Panc1 (cell line): ENCODE measurements around the gene PDLIM3. TPM values are rescaled to one million over a fixed set of nuclear protein-coding genes. Genes with fewer than 3 reads are reported as not detected.

Source experiments
- ATAC-seq: fragments of 200-7000 bp; cut with Tn5 transposase; 2 replicates; pipeline ENCODE4 v1.9.1; 2020; ENCODE audit warnings: mild to moderate bottlenecking, moderate library complexity
- BruUV-seq: library from RNA; stranded (reverse); fragments of 400-500 nt; replicated peaks from 2 replicates; lab custom pipeline; 2021; lab: Mats Ljungman, UMichigan
- CTCF ChIA-PET: fragments of 300-600 bp; sonication (Branson Sonifier 250); formaldehyde crosslinking; loops from one replicate; lab custom pipeline; 2022; ENCODE audit warnings: antibody characterized with exemption; lab: Charles Lee
- POLR2A ChIA-PET: fragments of 300-600 bp; sonication (Branson Sonifier 250); formaldehyde crosslinking; loops from one replicate; lab custom pipeline; 2022; ENCODE audit warnings: antibody characterized with exemption; lab: Charles Lee
- DNase-seq: peaks from one replicate; pipeline ENCODE4 v3.0.0-alpha.2; 2010; ENCODE audit warnings: low read depth, low spot score
- H3K27ac ChIP-seq: 2 replicates; pipeline ENCODE4 v1.5.1; 2011; ENCODE audit warnings: mild to moderate bottlenecking, low read length, inconsistent platforms
- H3K27me3 ChIP-seq: fragments of 200-500 bp; sonication (Bioruptor generic); 2 replicates; pipeline ENCODE4 v1.6.0; 2014; ENCODE audit warnings: low read length, inconsistent platforms; ENCODE audit not compliant: control insufficient read depth, insufficient read depth
- H3K36me3 ChIP-seq: fragments of 200-500 bp; sonication (Bioruptor generic); 2 replicates; pipeline ENCODE4 v1.5.1; 2014; ENCODE audit warnings: inconsistent platforms, mild to moderate bottlenecking, low read length, moderate library complexity; ENCODE audit not compliant: control insufficient read depth, insufficient read depth
- H3K4me1 ChIP-seq: 2 replicates; pipeline ENCODE4 v1.5.1; 2011; ENCODE audit warnings: inconsistent platforms, mild to moderate bottlenecking, low read length, moderate library complexity; ENCODE audit not compliant: control insufficient read depth, insufficient read depth
- H3K4me3 ChIP-seq, 2 experiments: 2 replicates each; pipeline ENCODE4 v1.5.1; 2011 to 2012; ENCODE audit warnings: low read depth in 2 of 2, low read length in 2 of 2, mild to moderate bottlenecking in 2 of 2, inconsistent platforms in 1 of 2, moderate library complexity in 1 of 2
- H3K9me3 ChIP-seq: fragments of 200-500 bp; sonication (Bioruptor generic); 2 replicates; pipeline ENCODE4 v1.5.1; 2014; ENCODE audit warnings: low read depth, mild to moderate bottlenecking, inconsistent platforms, low read length, moderate library complexity; ENCODE audit not compliant: control insufficient read depth, insufficient read depth
- POLR2AphosphoS5 ChIP-seq: IDR thresholded peaks from 2 replicates; pipeline ENCODE4 v1.6.1; 2012; ENCODE audit warnings: mild to moderate bottlenecking, low read depth, low read length, moderate library complexity
- SIN3A ChIP-seq: IDR thresholded peaks from 2 replicates; pipeline ENCODE4 v1.6.1; 2012; ENCODE audit warnings: low read depth, mild to moderate bottlenecking, low read length, moderate library complexity, borderline replicate concordance; ENCODE audit not compliant: insufficient read depth
- TCF7L2 ChIP-seq: IDR thresholded peaks from 2 replicates; pipeline ENCODE4 v1.6.1; 2011; ENCODE audit warnings: mild to moderate bottlenecking, low read depth, low read length, inconsistent platforms
- in situ Hi-C: cut with HindIII; loops from 2 replicates; pipeline ENCODE4 v1.10.0; 2016; ENCODE audit warnings: low sequenced_read_pairs, low pct_unique_long_range_greater_than_20kb
- intact Hi-C: fragments of 100-400 bp; cut with micrococcal nuclease; formaldehyde crosslinking; loops from one replicate; pipeline ENCODE4 v1.10.0; 2022; ENCODE audit not compliant: unreplicated experiment
- total RNA-seq: library from RNA; stranded (reverse); gene quantifications from one replicate; pipeline ENCODE4 v1.2.1, GENCODE V29; 2021; ENCODE audit not compliant: unreplicated experiment
- TF ChIP-seq, protein P1 (sequence below), 2 experiments: IDR thresholded peaks; 2 replicates each; pipeline ENCODE4 v1.6.1; 2011 to 2012; ENCODE audit warnings: low read depth in 2 of 2, control low read depth in 1 of 2, low read length in 1 of 2, mild to moderate bottlenecking in 1 of 2, moderate library complexity in 1 of 2; ENCODE audit not compliant: insufficient read depth in 1 of 2
- TF ChIP-seq, protein P2 (sequence below): fragments of 450-650 bp; IDR thresholded peaks from 2 replicates; pipeline ENCODE4 v1.5.1; 2017; ENCODE audit warnings: mild to moderate bottlenecking

The PDLIM3 gene
- total RNA-seq, 1 experiment from 2014 or later: 0.10 TPM

DNA sequence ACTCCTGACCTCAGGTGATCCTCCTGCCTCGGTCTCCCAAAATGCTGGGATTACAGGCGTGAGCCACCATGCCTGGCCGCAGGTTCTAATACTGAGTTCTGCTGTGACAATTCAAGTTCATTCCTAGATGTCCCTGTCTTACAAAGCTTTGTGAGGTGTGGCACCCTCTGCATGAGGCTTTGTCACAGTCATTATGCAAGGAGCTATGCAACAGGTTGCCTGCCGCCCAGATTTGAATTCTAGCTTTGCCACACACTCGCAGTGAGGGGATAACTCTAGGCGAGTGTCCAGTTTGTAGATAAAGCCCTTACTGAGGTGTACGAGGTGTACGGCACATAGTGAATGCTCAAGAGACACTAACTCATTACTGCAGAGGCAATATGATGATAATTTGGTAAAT is 67.3 kb downstream of the PDLIM3 start:
- Histone ChIP-seq H3K27ac (no peak overlapping the region), H3K4me1 (no peaks in the 10 kb centered on the region), H3K4me3 (no peak overlapping the region), H3K27me3 (peaks cover 5% of the 10 kb centered on the region), H3K9me3 (no peaks in the 10 kb centered on the region), H3K36me3 (no peaks in the 10 kb centered on the region; the same call in 1 of the 2 replicates)
- BruUV-seq: no TSS peak
- DNase-seq: no peak
- TF ChIP-seq, protein P1, sequence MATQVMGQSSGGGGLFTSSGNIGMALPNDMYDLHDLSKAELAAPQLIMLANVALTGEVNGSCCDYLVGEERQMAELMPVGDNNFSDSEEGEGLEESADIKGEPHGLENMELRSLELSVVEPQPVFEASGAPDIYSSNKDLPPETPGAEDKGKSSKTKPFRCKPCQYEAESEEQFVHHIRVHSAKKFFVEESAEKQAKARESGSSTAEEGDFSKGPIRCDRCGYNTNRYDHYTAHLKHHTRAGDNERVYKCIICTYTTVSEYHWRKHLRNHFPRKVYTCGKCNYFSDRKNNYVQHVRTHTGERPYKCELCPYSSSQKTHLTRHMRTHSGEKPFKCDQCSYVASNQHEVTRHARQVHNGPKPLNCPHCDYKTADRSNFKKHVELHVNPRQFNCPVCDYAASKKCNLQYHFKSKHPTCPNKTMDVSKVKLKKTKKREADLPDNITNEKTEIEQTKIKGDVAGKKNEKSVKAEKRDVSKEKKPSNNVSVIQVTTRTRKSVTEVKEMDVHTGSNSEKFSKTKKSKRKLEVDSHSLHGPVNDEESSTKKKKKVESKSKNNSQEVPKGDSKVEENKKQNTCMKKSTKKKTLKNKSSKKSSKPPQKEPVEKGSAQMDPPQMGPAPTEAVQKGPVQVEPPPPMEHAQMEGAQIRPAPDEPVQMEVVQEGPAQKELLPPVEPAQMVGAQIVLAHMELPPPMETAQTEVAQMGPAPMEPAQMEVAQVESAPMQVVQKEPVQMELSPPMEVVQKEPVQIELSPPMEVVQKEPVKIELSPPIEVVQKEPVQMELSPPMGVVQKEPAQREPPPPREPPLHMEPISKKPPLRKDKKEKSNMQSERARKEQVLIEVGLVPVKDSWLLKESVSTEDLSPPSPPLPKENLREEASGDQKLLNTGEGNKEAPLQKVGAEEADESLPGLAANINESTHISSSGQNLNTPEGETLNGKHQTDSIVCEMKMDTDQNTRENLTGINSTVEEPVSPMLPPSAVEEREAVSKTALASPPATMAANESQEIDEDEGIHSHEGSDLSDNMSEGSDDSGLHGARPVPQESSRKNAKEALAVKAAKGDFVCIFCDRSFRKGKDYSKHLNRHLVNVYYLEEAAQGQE (IDR thresholded peaks at IDR 0.05; ENCODE audit: insufficient read depth in 1 of 2, low read depth in 2 of 2, low read length in 1 of 2): no peak
- no peak for TF ChIP-seq POLR2AphosphoS5
- no peak for TF ChIP-seq TCF7L2
- TF ChIP-seq, protein P2, sequence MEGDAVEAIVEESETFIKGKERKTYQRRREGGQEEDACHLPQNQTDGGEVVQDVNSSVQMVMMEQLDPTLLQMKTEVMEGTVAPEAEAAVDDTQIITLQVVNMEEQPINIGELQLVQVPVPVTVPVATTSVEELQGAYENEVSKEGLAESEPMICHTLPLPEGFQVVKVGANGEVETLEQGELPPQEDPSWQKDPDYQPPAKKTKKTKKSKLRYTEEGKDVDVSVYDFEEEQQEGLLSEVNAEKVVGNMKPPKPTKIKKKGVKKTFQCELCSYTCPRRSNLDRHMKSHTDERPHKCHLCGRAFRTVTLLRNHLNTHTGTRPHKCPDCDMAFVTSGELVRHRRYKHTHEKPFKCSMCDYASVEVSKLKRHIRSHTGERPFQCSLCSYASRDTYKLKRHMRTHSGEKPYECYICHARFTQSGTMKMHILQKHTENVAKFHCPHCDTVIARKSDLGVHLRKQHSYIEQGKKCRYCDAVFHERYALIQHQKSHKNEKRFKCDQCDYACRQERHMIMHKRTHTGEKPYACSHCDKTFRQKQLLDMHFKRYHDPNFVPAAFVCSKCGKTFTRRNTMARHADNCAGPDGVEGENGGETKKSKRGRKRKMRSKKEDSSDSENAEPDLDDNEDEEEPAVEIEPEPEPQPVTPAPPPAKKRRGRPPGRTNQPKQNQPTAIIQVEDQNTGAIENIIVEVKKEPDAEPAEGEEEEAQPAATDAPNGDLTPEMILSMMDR: no peak
- TF ChIP-seq SIN3A: no peak
- ChIA-PET POLR2A (no interaction called here), CTCF (no interaction called here)
- in situ Hi-C loops (no loop called here), intact Hi-C loops (no loop called here)
- no peak for ATAC-seq

DNA sequence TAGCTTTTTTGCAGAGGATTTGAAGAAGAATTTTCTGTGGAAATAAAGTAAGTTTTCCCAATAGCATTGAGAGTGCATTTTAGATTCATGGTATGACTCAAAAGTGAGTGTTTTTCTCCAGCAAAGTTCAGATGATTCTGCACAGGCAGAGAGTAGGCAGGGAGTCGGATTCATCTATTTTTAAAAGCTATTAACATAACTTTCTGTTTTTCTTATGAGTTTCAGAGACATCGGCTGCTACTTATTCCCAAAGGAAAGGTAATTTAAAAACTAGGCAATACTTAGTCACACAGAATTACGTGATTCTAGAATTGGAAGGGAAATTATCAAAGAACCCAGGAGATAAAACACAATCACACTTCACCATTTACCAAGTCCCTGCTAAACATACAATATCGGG is 68.2 kb downstream of the PDLIM3 start:
- no TSS peak for BruUV-seq
- ATAC-seq (no peak), DNase-seq (no peak)
- no peaks in the 10 kb centered on the region for H3K9me3 ChIP-seq
- no peaks in the 10 kb centered on the region for H3K4me1 ChIP-seq
- ChIA-PET CTCF (no interaction called here), POLR2A (no interaction called here)
- H3K36me3 ChIP-seq: no peaks in the 10 kb centered on the region; the same call in 1 of the 2 replicates
- in situ Hi-C loops: no loop called here
- no peak overlapping the region for H3K4me3 ChIP-seq
- intact Hi-C loops: no loop called here
- TF ChIP-seq TCF7L2 (no peak), POLR2AphosphoS5 (no peak), SIN3A (no peak)
- TF ChIP-seq, protein P1 (IDR thresholded peaks at IDR 0.05; ENCODE audit: insufficient read depth in 1 of 2, low read depth in 2 of 2, low read length in 1 of 2): no peak
- TF ChIP-seq, protein P2: no peak
- peaks cover 5% of the 10 kb centered on the region for H3K27me3 ChIP-seq
- no peak overlapping the region for H3K27ac ChIP-seq
